ENCODE data around the gene WIPF1. TPM values are rescaled to one million over a fixed set of nuclear protein-coding genes. Genes with fewer than 3 reads are reported as not detected.

Gene WIPF1
- total RNA-seq, 2 donors from 2014 or later: 8.0 to 15.5 TPM

GRCh38 chr2:174518395-174518794 is 79.2 kb downstream of the WIPF1 start:
- DNase-seq (no peak), ATAC-seq (no peak)
- Histone ChIP-seq H3K4me3 (no peak overlapping the region), H3K4me1 (no peaks in the 10 kb centered on the region), H3K27me3 (no peaks in the 10 kb centered on the region), H3K36me3 (replicated peaks in 1 of 2; ENCODE audit: insufficient read depth in 1 of 2, low read depth in 2 of 2) (no peaks in the 10 kb centered on the region), H3K27ac (no peak overlapping the region), H3K9me3 (no peaks in the 10 kb centered on the region)
- WGBS, 2 donors: 68 to 75% methylated on average over 2 of the region's 2 CpGs
- intact Hi-C loops (cut with DNase I): no loop called here
- TF ChIP-seq CTCF (IDR thresholded peaks at IDR 0.05) (no peak), POLR2A (IDR thresholded peaks at IDR 0.05) (no peak)

GRCh38 chr2:174516501-174517378 is 80.9 kb downstream of the WIPF1 start:
- intact Hi-C loops (cut with DNase I): no loop called here
- WGBS, 2 donors: 80 to 81% methylated on average over 5 of the region's 5 CpGs
- TF ChIP-seq CTCF (IDR thresholded peaks at IDR 0.05) (no peak), POLR2A (IDR thresholded peaks at IDR 0.05) (no peak)
- ATAC-seq: no peak
- no peak overlapping the region for H3K27ac ChIP-seq
- DNase-seq: no peak
- no peaks in the 10 kb centered on the region for H3K36me3 ChIP-seq (replicated peaks in 1 of 2; ENCODE audit: insufficient read depth in 1 of 2, low read depth in 2 of 2)
- H3K9me3 ChIP-seq: no peaks in the 10 kb centered on the region
- peaks cover 6% of the 10 kb centered on the region for H3K4me1 ChIP-seq
- H3K27me3 ChIP-seq: no peaks in the 10 kb centered on the region
- H3K4me3 ChIP-seq: no peak overlapping the region

DNA sequence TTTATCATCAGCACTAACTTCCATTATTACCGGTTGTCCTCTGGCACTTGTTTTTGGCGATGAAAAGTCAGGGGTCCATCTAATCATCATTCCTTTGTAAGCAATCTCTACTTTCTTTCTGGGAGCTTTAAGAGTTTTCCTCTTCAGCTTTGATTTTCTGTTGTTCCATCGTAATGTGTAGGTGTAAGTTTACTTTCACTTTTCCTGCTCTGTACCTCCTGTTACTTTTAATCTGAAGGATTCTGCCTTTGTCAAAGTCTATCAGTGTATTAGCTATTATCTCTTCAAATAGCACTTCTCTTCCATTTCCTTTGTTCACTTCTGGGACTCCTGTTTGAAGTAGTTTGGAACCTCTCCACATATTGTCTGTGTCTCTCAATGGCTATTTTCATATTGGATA is 85.3 kb downstream of the WIPF1 start:
- no peak overlapping the region for H3K27ac ChIP-seq
- peaks cover 11% of the 10 kb centered on the region for H3K4me1 ChIP-seq
- no peak overlapping the region for H3K4me3 ChIP-seq
- H3K27me3 ChIP-seq: no peaks in the 10 kb centered on the region
- no peaks in the 10 kb centered on the region for H3K36me3 ChIP-seq (replicated peaks in 1 of 2; ENCODE audit: insufficient read depth in 1 of 2, low read depth in 2 of 2)
- TF ChIP-seq POLR2A (IDR thresholded peaks at IDR 0.05) (no peak), CTCF (IDR thresholded peaks at IDR 0.05) (no peak)
- no peaks in the 10 kb centered on the region for H3K9me3 ChIP-seq
- DNase-seq (no peak), ATAC-seq (no peak)
- intact Hi-C loops (cut with DNase I): no loop called here
- WGBS, 2 donors: 50 to 60% methylated on average over 3 of the region's 3 CpGs

GRCh38 chr2:174511580-174512260 is 85.9 kb downstream of the WIPF1 start:
- intact Hi-C loops (cut with DNase I): no loop called here
- H3K9me3 ChIP-seq: no peaks in the 10 kb centered on the region
- no peaks in the 10 kb centered on the region for H3K36me3 ChIP-seq (replicated peaks in 1 of 2; ENCODE audit: insufficient read depth in 1 of 2, low read depth in 2 of 2)
- 34 to 36% methylated on average over 5 of the region's 5 CpGs for WGBS, 2 donors
- H3K27me3 ChIP-seq: no peaks in the 10 kb centered on the region
- DNase-seq (peak in 1 of 4 donors; percentile 17), ATAC-seq (peak; percentile 33)
- TF ChIP-seq CTCF (IDR thresholded peaks at IDR 0.05) (no peak), POLR2A (IDR thresholded peaks at IDR 0.05) (no peak)
- peak overlapping the region in 1 of 4 donors; percentile 18 for H3K27ac ChIP-seq
- no peak overlapping the region for H3K4me3 ChIP-seq
- peaks cover 11% of the 10 kb centered on the region for H3K4me1 ChIP-seq

Data from body of pancreas (tissue), 4 donors.